K562 (cell line): ENCODE measurements around the gene ZNF77. TPM values are rescaled to one million over a fixed set of nuclear protein-coding genes. Genes with fewer than 3 reads are reported as not detected.

Experiments used
- BCL6 ChIP-seq: fragments of 250-450 bp; sonication (Bioruptor Pico); IDR thresholded peaks from 2 replicates; pipeline ENCODE4 v1.4.0; 2020
- HDAC3 ChIP-seq: fragments of 450-650 bp; IDR thresholded peaks from 2 replicates; pipeline ENCODE4 v1.6.1; 2018; ENCODE audit warnings: borderline replicate concordance, mild to moderate bottlenecking, moderate library complexity; ENCODE audit not compliant: partially characterized antibody
- KLF1 ChIP-seq: fragments of 450-650 bp; IDR thresholded peaks from 2 replicates; pipeline ENCODE4 v1.6.1; 2016; ENCODE audit warnings: missing genetic modification characterization, missing compliant biosample characterization
- KLF16 ChIP-seq: IDR thresholded peaks from 2 replicates; pipeline ENCODE4 v1.6.1; 2016; ENCODE audit warnings: antibody characterized with exemption
- MTA1 ChIP-seq: fragments of 450-650 bp; IDR thresholded peaks from 2 replicates; pipeline ENCODE4 v1.6.1; 2017; ENCODE audit warnings: borderline replicate concordance
- PML ChIP-seq: IDR thresholded peaks from 2 replicates; pipeline ENCODE4 v1.6.1; 2012; ENCODE audit warnings: low read length, inconsistent platforms
- YY1 ChIP-seq, 3 experiments: IDR thresholded peaks; 2 replicates each; pipeline ENCODE4 v1.6.1; 2011; ENCODE audit warnings: low read length in 2 of 3, mild to moderate bottlenecking in 2 of 3, moderate library complexity in 2 of 3, borderline replicate concordance in 1 of 3, control low read depth in 1 of 3, low read depth in 1 of 3; ENCODE audit not compliant: insufficient read depth in 3 of 3, insufficient replicate concordance in 2 of 3, control insufficient read depth in 1 of 3, insufficient read length in 1 of 3; ENCODE audit errors: extremely low read depth in 1 of 3
- ZNF316 ChIP-seq: fragments of 450-650 bp; IDR thresholded peaks from 2 replicates; pipeline ENCODE4 v1.6.1; 2016
- polyA plus RNA-seq, 8 experiments: library from polyadenylated mRNA; depleted of rRNA in 4 of 8; stranded (reverse) in 5 of 8; unstranded in 3 of 8; fragments of >200 nt; fragmentation: Nextera tagmentation in 2 of 8; fragmentation: Illumina TruSeq in 1 of 8; extraction: Ambion mirVana in 2 of 8; extraction: Trizol in 1 of 8; gene quantifications; 2 replicates each; pipeline versions ENCODE4 v1.2.1 to v1.2.3, GENCODE V29; 2011 to 2014; ENCODE audit warnings: inconsistent platforms in 1 of 8, missing spikeins in 1 of 8
- total RNA-seq, 7 experiments: library from RNA; depleted of rRNA in 6 of 7; stranded (reverse); fragments of >200 nt in 6 of 7; fragmentation: Illumina TruSeq in 2 of 7; extraction: Trizol in 2 of 7; gene quantifications; 2 replicates each; pipeline versions ENCODE4 v1.2.1 to v1.2.3, GENCODE V29; 2011 to 2021; ENCODE audit warnings: low replicate concordance in 1 of 7
- TF ChIP-seq, protein P1 (sequence below): fragments of 250-450 bp; sonication (Bioruptor Pico); IDR thresholded peaks from 2 replicates; pipeline ENCODE4 v1.5.1; 2021; ENCODE audit warnings: mild to moderate bottlenecking
- TF ChIP-seq, protein P2 (sequence below), 2 experiments: fragments of 450-650 bp; formaldehyde crosslinking in 1 of 2; IDR thresholded peaks; 2 replicates each; pipeline versions ENCODE4 v1.4.0 to v1.6.1; 2014 to 2020; ENCODE audit warnings: mild to moderate bottlenecking in 2 of 2, borderline replicate concordance in 1 of 2, low read depth in 1 of 2
- TF ChIP-seq, protein P3 (sequence below): fragments of 450-650 bp; IDR thresholded peaks from 2 replicates; pipeline ENCODE4 v1.6.1; 2016; ENCODE audit warnings: borderline replicate concordance
- TF ChIP-seq, protein P4 (sequence below): fragments of 150-350 bp; IDR thresholded peaks from 2 replicates; pipeline ENCODE4 v1.6.1; 2014; ENCODE audit warnings: low read depth, mild to moderate bottlenecking, low read length, borderline replicate concordance

Gene ZNF77
- total and polyA plus RNA-seq, 9 of the 15 experiments (the other 6 are each of a cell fraction or from before 2014, with no cell fraction given), result 4.3 to 14.5 (median 7.7) TPM

DNA sequence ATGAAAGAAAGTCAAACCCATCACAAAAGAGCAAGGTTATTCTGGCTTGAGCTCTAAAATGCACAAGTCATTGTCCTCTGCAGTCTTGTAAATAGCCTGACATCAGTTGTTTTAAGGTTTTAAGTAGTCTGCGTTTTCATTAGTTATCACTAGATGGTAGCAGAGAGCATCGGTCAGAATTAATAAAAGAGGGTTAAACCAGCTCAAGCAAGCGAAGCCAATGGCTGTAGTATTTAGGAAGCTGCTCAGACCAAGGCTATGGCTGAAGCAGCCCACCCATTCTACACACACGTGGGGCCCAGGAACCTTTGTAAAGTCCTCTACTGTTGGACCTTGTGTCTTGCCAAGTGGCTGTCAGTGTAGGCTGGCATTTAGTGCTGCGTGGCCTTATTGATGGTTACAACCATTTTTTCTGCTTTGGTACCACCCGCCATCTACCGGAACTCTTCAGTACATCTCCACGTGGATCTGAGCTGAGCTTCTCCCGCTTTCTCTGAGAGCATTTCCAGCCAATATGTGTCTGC is 57.3 kb downstream of the ZNF77 start (continued):
- TF ChIP-seq, protein P1, sequence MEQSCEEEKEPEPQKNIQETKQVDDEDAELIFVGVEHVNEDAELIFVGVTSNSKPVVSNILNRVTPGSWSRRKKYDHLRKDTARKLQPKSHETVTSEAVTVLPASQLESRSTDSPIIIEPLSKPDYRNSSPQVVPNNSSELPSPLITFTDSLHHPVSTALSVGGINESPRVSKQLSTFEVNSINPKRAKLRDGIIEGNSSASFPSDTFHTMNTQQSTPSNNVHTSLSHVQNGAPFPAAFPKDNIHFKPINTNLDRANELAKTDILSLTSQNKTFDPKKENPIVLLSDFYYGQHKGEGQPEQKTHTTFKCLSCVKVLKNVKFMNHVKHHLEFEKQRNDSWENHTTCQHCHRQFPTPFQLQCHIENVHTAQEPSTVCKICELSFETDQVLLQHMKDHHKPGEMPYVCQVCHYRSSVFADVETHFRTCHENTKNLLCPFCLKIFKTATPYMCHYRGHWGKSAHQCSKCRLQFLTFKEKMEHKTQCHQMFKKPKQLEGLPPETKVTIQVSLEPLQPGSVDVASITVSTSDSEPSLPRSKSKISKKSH (CRISPR knock-in tag), result no peak
- peak; percentile 80 for TF ChIP-seq ZNF316
- no peak for TF ChIP-seq MTA1
- TF ChIP-seq, protein P2, sequence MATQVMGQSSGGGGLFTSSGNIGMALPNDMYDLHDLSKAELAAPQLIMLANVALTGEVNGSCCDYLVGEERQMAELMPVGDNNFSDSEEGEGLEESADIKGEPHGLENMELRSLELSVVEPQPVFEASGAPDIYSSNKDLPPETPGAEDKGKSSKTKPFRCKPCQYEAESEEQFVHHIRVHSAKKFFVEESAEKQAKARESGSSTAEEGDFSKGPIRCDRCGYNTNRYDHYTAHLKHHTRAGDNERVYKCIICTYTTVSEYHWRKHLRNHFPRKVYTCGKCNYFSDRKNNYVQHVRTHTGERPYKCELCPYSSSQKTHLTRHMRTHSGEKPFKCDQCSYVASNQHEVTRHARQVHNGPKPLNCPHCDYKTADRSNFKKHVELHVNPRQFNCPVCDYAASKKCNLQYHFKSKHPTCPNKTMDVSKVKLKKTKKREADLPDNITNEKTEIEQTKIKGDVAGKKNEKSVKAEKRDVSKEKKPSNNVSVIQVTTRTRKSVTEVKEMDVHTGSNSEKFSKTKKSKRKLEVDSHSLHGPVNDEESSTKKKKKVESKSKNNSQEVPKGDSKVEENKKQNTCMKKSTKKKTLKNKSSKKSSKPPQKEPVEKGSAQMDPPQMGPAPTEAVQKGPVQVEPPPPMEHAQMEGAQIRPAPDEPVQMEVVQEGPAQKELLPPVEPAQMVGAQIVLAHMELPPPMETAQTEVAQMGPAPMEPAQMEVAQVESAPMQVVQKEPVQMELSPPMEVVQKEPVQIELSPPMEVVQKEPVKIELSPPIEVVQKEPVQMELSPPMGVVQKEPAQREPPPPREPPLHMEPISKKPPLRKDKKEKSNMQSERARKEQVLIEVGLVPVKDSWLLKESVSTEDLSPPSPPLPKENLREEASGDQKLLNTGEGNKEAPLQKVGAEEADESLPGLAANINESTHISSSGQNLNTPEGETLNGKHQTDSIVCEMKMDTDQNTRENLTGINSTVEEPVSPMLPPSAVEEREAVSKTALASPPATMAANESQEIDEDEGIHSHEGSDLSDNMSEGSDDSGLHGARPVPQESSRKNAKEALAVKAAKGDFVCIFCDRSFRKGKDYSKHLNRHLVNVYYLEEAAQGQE (IDR thresholded peaks at IDR 0.05; ENCODE audit: borderline replicate concordance), result peak; percentile 91
- TF ChIP-seq, protein P2 (CRISPR knock-in tag; IDR thresholded peaks at IDR 0.05; ENCODE audit: low read depth), result no peak
- TF ChIP-seq YY1 (IDR thresholded peaks at IDR 0.05; ENCODE audit: borderline replicate concordance in 1 of 3, control insufficient read depth in 1 of 3, extremely low read depth in 1 of 3, insufficient read depth in 3 of 3, insufficient read length in 1 of 3, insufficient replicate concordance in 2 of 3, low read depth in 1 of 3, low read length in 2 of 3), result peak in 1 of 3 experiments; percentile 20
- TF ChIP-seq, protein P3, sequence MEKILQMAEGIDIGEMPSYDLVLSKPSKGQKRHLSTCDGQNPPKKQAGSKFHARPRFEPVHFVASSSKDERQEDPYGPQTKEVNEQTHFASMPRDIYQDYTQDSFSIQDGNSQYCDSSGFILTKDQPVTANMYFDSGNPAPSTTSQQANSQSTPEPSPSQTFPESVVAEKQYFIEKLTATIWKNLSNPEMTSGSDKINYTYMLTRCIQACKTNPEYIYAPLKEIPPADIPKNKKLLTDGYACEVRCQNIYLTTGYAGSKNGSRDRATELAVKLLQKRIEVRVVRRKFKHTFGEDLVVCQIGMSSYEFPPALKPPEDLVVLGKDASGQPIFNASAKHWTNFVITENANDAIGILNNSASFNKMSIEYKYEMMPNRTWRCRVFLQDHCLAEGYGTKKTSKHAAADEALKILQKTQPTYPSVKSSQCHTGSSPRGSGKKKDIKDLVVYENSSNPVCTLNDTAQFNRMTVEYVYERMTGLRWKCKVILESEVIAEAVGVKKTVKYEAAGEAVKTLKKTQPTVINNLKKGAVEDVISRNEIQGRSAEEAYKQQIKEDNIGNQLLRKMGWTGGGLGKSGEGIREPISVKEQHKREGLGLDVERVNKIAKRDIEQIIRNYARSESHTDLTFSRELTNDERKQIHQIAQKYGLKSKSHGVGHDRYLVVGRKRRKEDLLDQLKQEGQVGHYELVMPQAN, result no peak
- TF ChIP-seq, protein P4, sequence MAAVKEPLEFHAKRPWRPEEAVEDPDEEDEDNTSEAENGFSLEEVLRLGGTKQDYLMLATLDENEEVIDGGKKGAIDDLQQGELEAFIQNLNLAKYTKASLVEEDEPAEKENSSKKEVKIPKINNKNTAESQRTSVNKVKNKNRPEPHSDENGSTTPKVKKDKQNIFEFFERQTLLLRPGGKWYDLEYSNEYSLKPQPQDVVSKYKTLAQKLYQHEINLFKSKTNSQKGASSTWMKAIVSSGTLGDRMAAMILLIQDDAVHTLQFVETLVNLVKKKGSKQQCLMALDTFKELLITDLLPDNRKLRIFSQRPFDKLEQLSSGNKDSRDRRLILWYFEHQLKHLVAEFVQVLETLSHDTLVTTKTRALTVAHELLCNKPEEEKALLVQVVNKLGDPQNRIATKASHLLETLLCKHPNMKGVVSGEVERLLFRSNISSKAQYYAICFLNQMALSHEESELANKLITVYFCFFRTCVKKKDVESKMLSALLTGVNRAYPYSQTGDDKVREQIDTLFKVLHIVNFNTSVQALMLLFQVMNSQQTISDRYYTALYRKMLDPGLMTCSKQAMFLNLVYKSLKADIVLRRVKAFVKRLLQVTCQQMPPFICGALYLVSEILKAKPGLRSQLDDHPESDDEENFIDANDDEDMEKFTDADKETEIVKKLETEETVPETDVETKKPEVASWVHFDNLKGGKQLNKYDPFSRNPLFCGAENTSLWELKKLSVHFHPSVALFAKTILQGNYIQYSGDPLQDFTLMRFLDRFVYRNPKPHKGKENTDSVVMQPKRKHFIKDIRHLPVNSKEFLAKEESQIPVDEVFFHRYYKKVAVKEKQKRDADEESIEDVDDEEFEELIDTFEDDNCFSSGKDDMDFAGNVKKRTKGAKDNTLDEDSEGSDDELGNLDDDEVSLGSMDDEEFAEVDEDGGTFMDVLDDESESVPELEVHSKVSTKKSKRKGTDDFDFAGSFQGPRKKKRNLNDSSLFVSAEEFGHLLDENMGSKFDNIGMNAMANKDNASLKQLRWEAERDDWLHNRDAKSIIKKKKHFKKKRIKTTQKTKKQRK, result no peak
- no peak for TF ChIP-seq KLF1 (tag)
- no peak for TF ChIP-seq PML
- TF ChIP-seq KLF16, result no peak
- no peak for TF ChIP-seq HDAC3
- no peak for TF ChIP-seq BCL6 (CRISPR knock-in tag)
